Stimulated activated CD4-positive, alpha-beta T cell treated with anti-CD3 and anti-CD28 coated beads, Interleukin-12 subunit alpha, Interleukin-12 subunit beta, amount 100 ng/mL, for 24 hours (primary cell): ENCODE measurements around the gene GUCY2F.

Source experiments
- DNase-seq, 2 experiments: peaks; one replicate each; pipeline ENCODE4 v3.0.0-alpha.2; 2020; ENCODE audit warnings: low read depth in 2 of 2

The GUCY2F gene

DNA sequence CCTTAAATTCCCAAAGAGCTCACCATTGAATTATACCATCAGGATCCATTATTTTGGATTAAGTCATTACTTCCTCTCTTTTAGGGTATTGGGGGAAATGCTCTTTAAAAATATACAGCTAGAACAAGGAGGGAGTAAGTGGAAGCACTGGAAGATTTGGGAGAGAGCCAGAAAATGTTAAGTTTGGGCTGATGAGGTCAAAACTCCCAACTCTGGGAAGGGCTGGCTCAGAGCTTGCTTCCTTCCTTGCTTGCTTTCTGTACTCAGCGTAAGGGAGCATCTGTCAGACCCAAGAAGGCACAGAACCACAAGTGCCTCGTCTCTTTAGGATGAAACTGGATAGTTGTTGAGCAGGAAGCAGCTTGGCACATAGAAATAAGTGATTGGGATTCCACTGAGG lies 138.2 kb downstream of the GUCY2F start:
- no peak for DNase-seq

DNA sequence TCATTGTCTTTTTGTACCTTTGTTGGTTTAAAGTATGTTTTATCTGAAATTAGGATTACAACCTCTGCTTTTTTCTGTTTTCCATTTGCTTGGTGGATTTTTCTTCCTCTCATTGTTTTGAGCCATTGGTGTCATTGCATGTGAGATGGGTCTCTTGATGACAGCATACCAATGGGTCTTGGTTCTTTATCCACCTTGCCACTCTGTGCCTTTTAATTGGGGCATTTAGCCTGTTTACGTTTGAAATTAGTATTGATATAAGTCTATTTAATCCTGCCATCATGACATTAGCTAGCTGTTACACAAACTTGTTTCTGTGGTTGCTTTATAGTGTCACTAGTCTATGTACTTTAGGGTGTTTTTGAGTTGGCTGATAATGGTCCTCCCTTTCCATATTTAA lies 145.7 kb downstream of the GUCY2F start:
- no peak for DNase-seq

GRCh38 chrX:109327251-109327650 lies 154.6 kb downstream of the GUCY2F start:
- no peak for DNase-seq
